KMS-11 (cell line): ENCODE results near the gene ILF3.

Experiments
- H2AFZ ChIP-seq: fragments of 200-600 bp; sonication (generic); 2 replicates; pipeline ENCODE4 v1.6.1; 2016; ENCODE audit warnings: antibody characterized with exemption, mixed run types, low read depth
- H3K27ac ChIP-seq: fragments of 200-600 bp; sonication (generic); 2 replicates; pipeline ENCODE4 v1.6.1; 2016; ENCODE audit warnings: mild to moderate bottlenecking, mixed run types
- H3K27me3 ChIP-seq: fragments of 200-600 bp; sonication (generic); 2 replicates; pipeline ENCODE4 v1.6.1; 2017; ENCODE audit warnings: mild to moderate bottlenecking, low read depth, mixed run types, moderate library complexity; ENCODE audit not compliant: insufficient read depth
- H3K36me3 ChIP-seq: fragments of 200-600 bp; sonication (generic); 2 replicates; pipeline ENCODE4 v1.6.1; 2017; ENCODE audit warnings: mild to moderate bottlenecking, mixed run types; ENCODE audit not compliant: insufficient read depth
- H3K4me1 ChIP-seq: fragments of 200-600 bp; sonication (generic); 2 replicates; pipeline ENCODE4 v1.6.1; 2016; ENCODE audit warnings: mild to moderate bottlenecking, low read depth, mixed run types; ENCODE audit not compliant: poor library complexity, severe bottlenecking
- H3K4me2 ChIP-seq: fragments of 200-600 bp; sonication (generic); 2 replicates; pipeline ENCODE4 v1.7.0; 2016; ENCODE audit warnings: mild to moderate bottlenecking, mixed run types
- H3K4me3 ChIP-seq: fragments of 200-600 bp; sonication (generic); IDR thresholded peaks from 2 replicates; pipeline ENCODE4 v1.6.1; 2017; ENCODE audit warnings: low read depth, low read length, mixed read lengths; ENCODE audit not compliant: insufficient read depth
- H3K79me2 ChIP-seq: fragments of 200-600 bp; sonication (generic); 2 replicates; pipeline ENCODE4 v1.6.1; 2016; ENCODE audit warnings: low read depth, mixed run types; ENCODE audit not compliant: insufficient read depth
- H3K9ac ChIP-seq: fragments of 200-600 bp; sonication (generic); 2 replicates; pipeline ENCODE4 v1.6.1; 2016; ENCODE audit warnings: mild to moderate bottlenecking, mixed run types
- H4K20me1 ChIP-seq: fragments of 200-600 bp; sonication (generic); 2 replicates; pipeline ENCODE4 v1.6.1; 2016; ENCODE audit warnings: mild to moderate bottlenecking, mixed run types; ENCODE audit not compliant: insufficient read depth
- TF ChIP-seq, protein P1 (sequence below): fragments of 200-600 bp; sonication (generic); conservative IDR thresholded peaks from 2 replicates; pipeline ENCODE4 v1.6.1; 2017; ENCODE audit warnings: low read depth, mild to moderate bottlenecking, antibody characterized with exemption, low read length, moderate library complexity, mixed read lengths

ILF3 gene

DNA sequence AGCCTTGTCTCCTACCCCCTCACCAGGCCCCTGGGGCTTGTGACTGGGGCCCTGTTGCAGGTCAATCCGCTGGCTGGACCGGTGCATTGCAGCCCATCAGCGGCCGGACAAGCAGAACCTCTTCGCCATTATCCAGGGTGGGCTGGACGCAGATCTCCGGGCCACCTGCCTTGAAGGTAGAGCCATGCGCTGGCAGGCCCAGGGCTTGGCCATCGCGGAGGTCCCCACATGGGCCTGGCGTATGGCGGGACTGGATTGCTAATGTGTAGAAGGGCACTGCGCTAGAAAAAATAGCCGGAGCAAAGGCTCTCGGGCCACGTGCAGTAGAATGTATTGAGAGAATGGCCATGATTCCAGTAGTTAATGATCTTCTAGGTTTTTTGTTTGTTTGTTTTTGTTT is 53.3 kb downstream of the ILF3 start:
- Histone ChIP-seq H3K4me3 (no peak overlapping the region), H3K27ac (no peak overlapping the region), H3K79me2 (no peaks in the 10 kb centered on the region), H3K9ac (no peak overlapping the region), H3K4me1 (peaks cover under 1% of the 10 kb centered on the region), H3K36me3 (no peaks in the 10 kb centered on the region), H2AFZ (no peak overlapping the region), H3K27me3 (no peaks in the 10 kb centered on the region), H3K4me2 (no peak overlapping the region), H4K20me1 (no peaks in the 10 kb centered on the region)
- TF ChIP-seq, protein P1, sequence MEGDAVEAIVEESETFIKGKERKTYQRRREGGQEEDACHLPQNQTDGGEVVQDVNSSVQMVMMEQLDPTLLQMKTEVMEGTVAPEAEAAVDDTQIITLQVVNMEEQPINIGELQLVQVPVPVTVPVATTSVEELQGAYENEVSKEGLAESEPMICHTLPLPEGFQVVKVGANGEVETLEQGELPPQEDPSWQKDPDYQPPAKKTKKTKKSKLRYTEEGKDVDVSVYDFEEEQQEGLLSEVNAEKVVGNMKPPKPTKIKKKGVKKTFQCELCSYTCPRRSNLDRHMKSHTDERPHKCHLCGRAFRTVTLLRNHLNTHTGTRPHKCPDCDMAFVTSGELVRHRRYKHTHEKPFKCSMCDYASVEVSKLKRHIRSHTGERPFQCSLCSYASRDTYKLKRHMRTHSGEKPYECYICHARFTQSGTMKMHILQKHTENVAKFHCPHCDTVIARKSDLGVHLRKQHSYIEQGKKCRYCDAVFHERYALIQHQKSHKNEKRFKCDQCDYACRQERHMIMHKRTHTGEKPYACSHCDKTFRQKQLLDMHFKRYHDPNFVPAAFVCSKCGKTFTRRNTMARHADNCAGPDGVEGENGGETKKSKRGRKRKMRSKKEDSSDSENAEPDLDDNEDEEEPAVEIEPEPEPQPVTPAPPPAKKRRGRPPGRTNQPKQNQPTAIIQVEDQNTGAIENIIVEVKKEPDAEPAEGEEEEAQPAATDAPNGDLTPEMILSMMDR: no peak

DNA sequence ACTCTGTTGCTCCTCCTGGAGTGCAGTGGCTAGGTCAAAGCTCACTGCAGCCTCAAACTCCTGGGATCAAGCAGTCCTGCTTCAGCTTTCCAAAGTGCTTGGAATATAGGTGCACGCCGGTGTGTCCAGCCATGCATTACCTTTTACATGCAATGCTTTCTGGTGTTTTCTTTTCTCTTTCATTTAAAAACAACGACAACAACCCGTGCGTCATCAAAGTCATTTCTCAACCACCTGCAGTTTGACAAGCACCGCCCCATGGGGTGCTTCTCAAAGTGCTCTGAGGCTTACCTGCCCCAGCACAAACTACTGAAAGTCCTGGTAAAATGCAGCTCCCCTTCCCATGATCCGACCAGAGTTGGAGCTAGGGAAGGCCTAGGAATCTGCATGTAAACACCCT is 54.1 kb downstream of the ILF3 start:
- no peaks in the 10 kb centered on the region for H4K20me1 ChIP-seq
- no peak overlapping the region for H3K4me2 ChIP-seq
- no peak overlapping the region for H3K9ac ChIP-seq
- no peak overlapping the region for H3K4me3 ChIP-seq
- TF ChIP-seq, protein P1: no peak
- no peaks in the 10 kb centered on the region for H3K27me3 ChIP-seq
- no peaks in the 10 kb centered on the region for H3K4me1 ChIP-seq
- no peaks in the 10 kb centered on the region for H3K36me3 ChIP-seq
- H2AFZ ChIP-seq: no peak overlapping the region
- H3K27ac ChIP-seq: no peak overlapping the region
- no peaks in the 10 kb centered on the region for H3K79me2 ChIP-seq

DNA sequence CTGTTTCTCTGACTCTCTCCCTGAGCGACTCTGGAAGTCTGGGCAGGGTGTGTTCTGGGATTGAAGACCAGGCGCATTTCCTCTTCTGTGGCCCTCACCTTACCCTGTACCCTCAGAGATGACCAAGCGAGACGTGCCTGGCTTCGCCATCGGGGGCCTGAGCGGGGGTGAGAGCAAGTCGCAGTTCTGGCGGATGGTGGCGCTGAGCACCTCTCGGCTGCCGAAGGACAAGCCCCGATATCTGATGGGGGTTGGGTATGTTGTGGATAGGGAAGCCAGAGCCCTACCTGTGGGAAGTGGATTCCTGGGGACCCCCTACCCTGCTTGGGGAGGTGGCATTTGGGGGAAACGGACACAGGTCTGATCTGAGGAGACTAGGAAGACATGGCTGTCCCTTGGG is 57.9 kb downstream of the ILF3 start:
- TF ChIP-seq, protein P1: no peak
- Histone ChIP-seq H4K20me1 (no peaks in the 10 kb centered on the region), H3K4me3 (no peak overlapping the region), H3K27ac (no peak overlapping the region), H3K27me3 (no peaks in the 10 kb centered on the region), H3K36me3 (no peaks in the 10 kb centered on the region), H3K4me1 (peaks cover 8% of the 10 kb centered on the region), H2AFZ (no peak overlapping the region), H3K9ac (no peak overlapping the region), H3K79me2 (no peaks in the 10 kb centered on the region), H3K4me2 (no peak overlapping the region)

DNA sequence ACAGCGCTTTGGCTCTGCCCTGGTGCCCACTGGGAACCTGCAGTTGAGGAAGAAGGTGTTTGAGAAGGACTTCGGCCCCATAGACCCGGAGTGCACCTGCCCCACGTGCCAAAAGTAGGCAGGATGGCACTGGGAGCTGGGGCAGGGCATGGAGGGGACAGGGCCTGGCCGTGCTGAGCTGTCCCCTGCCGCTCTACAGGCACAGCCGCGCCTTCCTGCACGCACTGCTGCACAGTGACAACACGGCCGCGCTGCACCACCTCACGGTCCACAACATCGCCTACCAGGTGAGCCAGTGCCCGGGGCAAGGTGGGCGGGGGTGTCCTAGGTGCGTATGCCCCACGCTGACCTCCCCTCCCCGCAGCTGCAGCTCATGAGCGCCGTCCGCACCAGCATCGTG is 58.6 kb downstream of the ILF3 start:
- H3K27ac ChIP-seq: no peak overlapping the region
- no peaks in the 10 kb centered on the region for H4K20me1 ChIP-seq
- H3K4me2 ChIP-seq: no peak overlapping the region
- TF ChIP-seq, protein P1: no peak
- H2AFZ ChIP-seq: no peak overlapping the region
- H3K36me3 ChIP-seq: no peaks in the 10 kb centered on the region
- H3K4me3 ChIP-seq: no peak overlapping the region
- H3K4me1 ChIP-seq: peaks cover 9% of the 10 kb centered on the region
- no peaks in the 10 kb centered on the region for H3K79me2 ChIP-seq
- no peaks in the 10 kb centered on the region for H3K27me3 ChIP-seq
- H3K9ac ChIP-seq: no peak overlapping the region
